H9 (cell line): ENCODE measurements around the gene BHLHE41. TPM values are rescaled to one million over a fixed set of nuclear protein-coding genes. Genes with fewer than 3 reads are reported as not detected.

Source experiments
- DNase-seq: peaks from one replicate; pipeline ENCODE4 v3.0.0-alpha.2; 2017
- H2AFZ ChIP-seq: one replicate; pipeline ENCODE4 v1.6.1; 2013; ENCODE audit warnings: mild to moderate bottlenecking, low read length, control low read depth, moderate library complexity
- H2AK5ac ChIP-seq: 2 replicates; pipeline ENCODE4 v1.6.1; 2013; ENCODE audit warnings: low read length, control low read depth, mixed read lengths; ENCODE audit not compliant: insufficient read length
- H2BK120ac ChIP-seq: one replicate; pipeline ENCODE4 v1.6.1; 2013; ENCODE audit warnings: low read depth, mild to moderate bottlenecking, low read length, control low read depth, inconsistent platforms; ENCODE audit not compliant: poor library complexity, severe bottlenecking
- H2BK12ac ChIP-seq: 2 replicates; pipeline ENCODE4 v1.6.1; 2013; ENCODE audit warnings: low read length, control low read depth, mixed read lengths, low read depth; ENCODE audit not compliant: insufficient read length
- H2BK15ac ChIP-seq: 2 replicates; pipeline ENCODE4 v1.6.1; 2013; ENCODE audit warnings: low read depth, low read length, control low read depth
- H2BK20ac ChIP-seq: one replicate; pipeline ENCODE4 v1.6.1; 2013; ENCODE audit warnings: low read depth, mild to moderate bottlenecking, low read length, control low read depth, inconsistent platforms; ENCODE audit not compliant: poor library complexity, severe bottlenecking
- H2BK5ac ChIP-seq: 2 replicates; pipeline ENCODE4 v1.6.1; 2013; ENCODE audit warnings: low read length, control low read depth, mixed read lengths; ENCODE audit not compliant: insufficient read length
- H3K14ac ChIP-seq: 2 replicates; pipeline ENCODE4 v1.6.1; 2013; ENCODE audit warnings: low read length, control low read depth; ENCODE audit not compliant: insufficient read depth
- H3K18ac ChIP-seq: 2 replicates; pipeline ENCODE4 v1.6.1; 2013; ENCODE audit warnings: low read depth, mild to moderate bottlenecking, mixed read lengths, low read length, control low read depth; ENCODE audit not compliant: insufficient read length
- H3K23ac ChIP-seq: 2 replicates; pipeline ENCODE4 v1.6.1; 2013; ENCODE audit warnings: low read length, control low read depth, mixed read lengths, low read depth; ENCODE audit not compliant: insufficient read length
- H3K23me2 ChIP-seq: 2 replicates; pipeline ENCODE4 v1.6.1; 2013; ENCODE audit warnings: low read depth, mild to moderate bottlenecking, mixed read lengths, low read length, control low read depth; ENCODE audit not compliant: insufficient read length, poor library complexity, severe bottlenecking
- H3K27ac ChIP-seq: 2 replicates; pipeline ENCODE4 v1.5.1; 2013; ENCODE audit warnings: low read length, control low read depth, mixed read lengths, low read depth; ENCODE audit not compliant: insufficient read length
- H3K27me3 ChIP-seq: 2 replicates; pipeline ENCODE4 v1.6.1; 2013; ENCODE audit warnings: low read length, control low read depth, inconsistent platforms; ENCODE audit not compliant: insufficient read depth
- H3K4ac ChIP-seq: 2 replicates; pipeline ENCODE4 v1.6.1; 2013; ENCODE audit warnings: low read depth, mild to moderate bottlenecking, control low read depth, inconsistent platforms, low read length, moderate library complexity
- H3K4me1 ChIP-seq: 2 replicates; pipeline ENCODE4 v1.6.1; 2013; ENCODE audit warnings: low read length, control low read depth, inconsistent platforms; ENCODE audit not compliant: insufficient read depth
- H3K4me2 ChIP-seq: 2 replicates; pipeline ENCODE4 v1.6.1; 2013; ENCODE audit warnings: low read length, control low read depth, mixed read lengths; ENCODE audit not compliant: insufficient read length, insufficient read depth
- H3K56ac ChIP-seq: 2 replicates; pipeline ENCODE4 v1.6.1; 2013; ENCODE audit warnings: low read depth, mild to moderate bottlenecking, mixed read lengths, low read length, control low read depth; ENCODE audit not compliant: insufficient read length
- H3K79me1 ChIP-seq: 2 replicates; pipeline ENCODE4 v1.6.1; 2013; ENCODE audit warnings: low read depth, mild to moderate bottlenecking, moderate library complexity, low read length, control low read depth, inconsistent platforms; ENCODE audit not compliant: insufficient read depth, poor library complexity, severe bottlenecking
- H3K79me2 ChIP-seq: 2 replicates; pipeline ENCODE4 v1.6.1; 2013; ENCODE audit warnings: low read length, control low read depth, inconsistent platforms; ENCODE audit not compliant: insufficient read depth
- H3K9ac ChIP-seq: 2 replicates; pipeline ENCODE4 v1.6.1; 2013; ENCODE audit warnings: low read length, control low read depth, mixed read lengths; ENCODE audit not compliant: insufficient read length; ENCODE audit errors: extremely low read depth
- H3K9me3 ChIP-seq: one replicate; pipeline ENCODE4 v1.6.1; 2013; ENCODE audit warnings: low read depth, low read length, inconsistent platforms; ENCODE audit not compliant: control insufficient read depth
- H3T11ph ChIP-seq: one replicate; pipeline ENCODE4 v1.6.1; 2013; ENCODE audit warnings: mild to moderate bottlenecking, low read length, control low read depth, inconsistent platforms
- H4K20me1 ChIP-seq: one replicate; pipeline ENCODE4 v1.6.1; 2013; ENCODE audit not compliant: control insufficient read depth, insufficient read length, insufficient read depth
- H4K5ac ChIP-seq: 2 replicates; pipeline ENCODE4 v1.6.1; 2013; ENCODE audit warnings: low read depth, mild to moderate bottlenecking, mixed read lengths, low read length, control low read depth; ENCODE audit not compliant: insufficient read length
- H4K8ac ChIP-seq: replicated peaks from 2 replicates; pipeline ENCODE4 v1.6.1; 2013; ENCODE audit warnings: low read length, control low read depth, mixed read lengths, low read depth; ENCODE audit not compliant: insufficient read length
- H4K91ac ChIP-seq: 2 replicates; pipeline ENCODE4 v1.6.1; 2013; ENCODE audit warnings: low read depth, mild to moderate bottlenecking, moderate library complexity, mixed read lengths, low read length, control low read depth; ENCODE audit not compliant: insufficient read length
- H3K27ac Mint-ChIP-seq, 3 experiments: 2 replicates in 2 of 3; 3 replicates in 1 of 3; pipeline ENCODE4 v1.8.0; 2020 to 2021; ENCODE audit warnings: mixed read lengths in 3 of 3, mild to moderate bottlenecking in 1 of 3, moderate library complexity in 1 of 3
- H3K27me3 Mint-ChIP-seq: 2 replicates; pipeline ENCODE4 v1.8.0; 2021; ENCODE audit warnings: low read depth, mild to moderate bottlenecking, moderate library complexity, mixed read lengths
- H3K36me3 Mint-ChIP-seq, 3 experiments: 2 replicates in 2 of 3; 3 replicates in 1 of 3; pipeline ENCODE4 v1.8.0; 2020 to 2021; ENCODE audit warnings: low read depth in 3 of 3, mixed read lengths in 3 of 3; ENCODE audit not compliant: insufficient read depth in 1 of 3
- H3K4me1 Mint-ChIP-seq, 2 experiments: 2 replicates each; pipeline ENCODE4 v1.8.0; 2020; ENCODE audit warnings: mixed read lengths in 2 of 2
- H3K4me3 Mint-ChIP-seq, 2 experiments: 2 replicates in 1 of 2; 3 replicates in 1 of 2; pipeline ENCODE4 v1.8.0; 2020 to 2021; ENCODE audit warnings: mild to moderate bottlenecking in 2 of 2, mixed read lengths in 2 of 2, moderate library complexity in 1 of 2
- H3K9me3 Mint-ChIP-seq, 2 experiments: 2 replicates in 1 of 2; 3 replicates in 1 of 2; pipeline ENCODE4 v1.8.0; 2020; ENCODE audit warnings: mild to moderate bottlenecking in 2 of 2, mixed read lengths in 2 of 2, moderate library complexity in 1 of 2
- WGBS: extraction: QIAGEN DNeasy Blood & Tissue Kit; methylation state at CpG from one replicate; pipeline ENCODE4 v1.1.7; 2013; ENCODE audit warnings: missing lambda C conversion rate, low lambda C conversion rate, mixed read lengths; ENCODE audit not compliant: insufficient read length; ENCODE audit errors: extremely low coverage; 5-methylcytosine and 5-hydroxymethylcytosine counted together
- total RNA-seq: library from RNA; stranded (reverse); gene quantifications from 2 replicates; pipeline ENCODE4 v1.2.1, GENCODE V29; 2021
- TF ChIP-seq, protein P1 (sequence below): fragments of 200-600 bp; sonication (generic); conservative IDR thresholded peaks from 3 replicates; pipeline ENCODE4 v1.8.0; 2021; ENCODE audit warnings: antibody characterized with exemption, mild to moderate bottlenecking

Gene BHLHE41
- total RNA-seq, 1 experiment from 2014 or later = 0.33 TPM

DNA sequence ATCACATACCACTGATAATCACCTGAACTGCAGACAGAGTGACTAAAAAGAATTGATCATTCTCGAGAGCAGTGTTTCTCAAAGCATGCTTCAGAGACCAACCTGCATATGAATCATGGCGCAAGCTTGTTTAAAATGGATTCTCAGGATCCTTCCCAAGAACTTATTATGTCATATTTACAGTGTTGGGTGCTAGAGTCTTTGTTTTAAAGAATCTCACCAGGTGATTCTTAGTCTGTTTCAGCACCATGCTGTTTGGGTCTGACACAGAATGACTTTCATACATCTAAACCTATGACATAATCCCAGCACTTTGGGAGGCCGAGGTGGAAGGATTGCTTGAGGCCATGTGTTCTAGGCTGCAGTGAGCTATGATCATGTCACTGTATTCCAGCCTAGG, 39.3 kb upstream of the BHLHE41 start:
- no peak overlapping the region for H3K4ac ChIP-seq
- H3K18ac ChIP-seq = no peak overlapping the region
- no peaks in the 10 kb centered on the region for H3K79me1 ChIP-seq
- no peak overlapping the region for H2BK5ac ChIP-seq
- no peak overlapping the region for H3K23ac ChIP-seq
- no peaks in the 10 kb centered on the region for H3K27me3 ChIP-seq
- H3K23me2 ChIP-seq = no peaks in the 10 kb centered on the region
- H3K4me2 ChIP-seq = no peak overlapping the region
- Mint-ChIP-seq H3K36me3 (no peaks in the 10 kb centered on the region), H3K27me3 (peaks cover 5% of the 10 kb centered on the region; the same call in 1 of the 2 replicates), H3K4me3 (no peak overlapping the region), H3K4me1 (0 out of 4 replicates have a peak, but pooled peaks cover 0 to 5% of the 10 kb centered on the region in 2 experiments), H3K27ac (no peak overlapping the region), H3K9me3 (no peaks in the 10 kb centered on the region)
- H4K8ac ChIP-seq = no peak overlapping the region
- H4K20me1 ChIP-seq = no peaks in the 10 kb centered on the region
- H3K27ac ChIP-seq = no peak overlapping the region
- H3K79me2 ChIP-seq = no peaks in the 10 kb centered on the region
- H2AK5ac ChIP-seq = no peak overlapping the region
- H3K9ac ChIP-seq = no peak overlapping the region
- no peak overlapping the region for H4K5ac ChIP-seq
- no peaks in the 10 kb centered on the region for H3K4me1 ChIP-seq
- H3T11ph ChIP-seq = no peak overlapping the region
- TF ChIP-seq, protein P1, sequence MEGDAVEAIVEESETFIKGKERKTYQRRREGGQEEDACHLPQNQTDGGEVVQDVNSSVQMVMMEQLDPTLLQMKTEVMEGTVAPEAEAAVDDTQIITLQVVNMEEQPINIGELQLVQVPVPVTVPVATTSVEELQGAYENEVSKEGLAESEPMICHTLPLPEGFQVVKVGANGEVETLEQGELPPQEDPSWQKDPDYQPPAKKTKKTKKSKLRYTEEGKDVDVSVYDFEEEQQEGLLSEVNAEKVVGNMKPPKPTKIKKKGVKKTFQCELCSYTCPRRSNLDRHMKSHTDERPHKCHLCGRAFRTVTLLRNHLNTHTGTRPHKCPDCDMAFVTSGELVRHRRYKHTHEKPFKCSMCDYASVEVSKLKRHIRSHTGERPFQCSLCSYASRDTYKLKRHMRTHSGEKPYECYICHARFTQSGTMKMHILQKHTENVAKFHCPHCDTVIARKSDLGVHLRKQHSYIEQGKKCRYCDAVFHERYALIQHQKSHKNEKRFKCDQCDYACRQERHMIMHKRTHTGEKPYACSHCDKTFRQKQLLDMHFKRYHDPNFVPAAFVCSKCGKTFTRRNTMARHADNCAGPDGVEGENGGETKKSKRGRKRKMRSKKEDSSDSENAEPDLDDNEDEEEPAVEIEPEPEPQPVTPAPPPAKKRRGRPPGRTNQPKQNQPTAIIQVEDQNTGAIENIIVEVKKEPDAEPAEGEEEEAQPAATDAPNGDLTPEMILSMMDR = no peak
- H3K14ac ChIP-seq = no peak overlapping the region
- DNase-seq = no peak
- H2BK15ac ChIP-seq = no peak overlapping the region
- no peak overlapping the region for H2BK120ac ChIP-seq
- H4K91ac ChIP-seq = no peak overlapping the region
- no peak overlapping the region for H2AFZ ChIP-seq
- no peak overlapping the region for H2BK12ac ChIP-seq
- WGBS = no CpG with 5 or more reads among the region's 3 CpGs
- H3K56ac ChIP-seq = no peak overlapping the region
- no peak overlapping the region for H2BK20ac ChIP-seq
- H3K9me3 ChIP-seq = no peaks in the 10 kb centered on the region
